GM19395 (cell line): Measurements from ENCODE around the gene SPAG9.

Experiments used
- ATAC-seq: cut with Tn5 transposase; IDR thresholded peaks from one replicate; pipeline ENCODE4 v1.9.1; 2021; ENCODE audit warnings: mild to moderate bottlenecking, moderate library complexity; ENCODE audit not compliant: unreplicated experiment

SPAG9 gene

DNA sequence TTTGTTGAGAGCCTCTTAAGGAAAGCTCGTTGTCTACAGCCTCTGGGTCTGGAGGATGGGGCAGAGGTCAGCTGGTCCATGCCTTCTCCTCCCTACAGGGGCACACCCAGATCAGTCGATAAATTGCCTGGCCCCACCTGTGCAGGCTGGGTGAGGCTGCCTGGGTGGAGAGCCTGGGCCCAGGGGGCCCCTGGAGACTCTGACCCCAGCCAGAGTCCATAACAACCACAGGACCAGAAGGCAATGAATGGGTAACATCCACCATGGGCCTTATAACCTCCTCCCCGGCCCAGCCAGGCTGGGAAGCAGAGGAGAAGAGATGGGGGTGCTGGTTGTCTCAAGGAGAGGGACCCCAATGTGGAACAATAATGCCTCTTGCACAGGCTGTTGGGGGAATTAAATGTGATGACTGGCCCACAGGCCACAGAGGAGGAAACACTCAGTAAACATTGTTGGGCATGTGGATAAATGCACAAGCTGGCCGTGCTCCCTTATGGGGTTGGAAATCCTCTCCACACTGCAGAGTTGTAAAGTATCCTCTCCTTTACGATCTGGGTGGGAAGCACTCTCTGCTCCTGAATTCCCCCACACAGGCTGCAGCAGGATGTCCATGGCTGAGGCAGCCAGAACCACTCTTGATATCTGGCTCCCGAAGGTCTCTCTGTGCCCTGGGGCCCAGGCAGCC, 197.8 kb downstream of the SPAG9 start:
- ATAC-seq, result no peak

DNA sequence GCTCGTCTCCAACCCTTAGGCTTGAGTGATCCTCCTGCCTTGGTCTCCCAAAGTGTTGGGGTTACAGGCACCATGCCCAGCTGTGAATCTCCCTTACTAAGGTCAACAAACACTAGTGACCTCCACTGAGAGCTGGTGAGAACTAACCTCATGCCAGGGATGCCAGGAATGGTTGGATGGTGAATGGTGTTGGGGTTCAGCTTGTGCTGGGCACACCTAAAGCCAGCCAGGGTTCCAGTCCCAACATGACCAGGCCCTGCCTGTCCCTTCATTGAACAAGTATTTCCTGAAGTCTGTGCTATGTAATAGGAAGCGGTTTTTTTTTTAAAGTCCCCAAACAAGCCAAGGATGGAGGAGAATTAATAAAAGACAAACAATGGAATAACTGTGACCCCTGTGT, 198.6 kb downstream of the SPAG9 start:
- ATAC-seq, result no peak

DNA sequence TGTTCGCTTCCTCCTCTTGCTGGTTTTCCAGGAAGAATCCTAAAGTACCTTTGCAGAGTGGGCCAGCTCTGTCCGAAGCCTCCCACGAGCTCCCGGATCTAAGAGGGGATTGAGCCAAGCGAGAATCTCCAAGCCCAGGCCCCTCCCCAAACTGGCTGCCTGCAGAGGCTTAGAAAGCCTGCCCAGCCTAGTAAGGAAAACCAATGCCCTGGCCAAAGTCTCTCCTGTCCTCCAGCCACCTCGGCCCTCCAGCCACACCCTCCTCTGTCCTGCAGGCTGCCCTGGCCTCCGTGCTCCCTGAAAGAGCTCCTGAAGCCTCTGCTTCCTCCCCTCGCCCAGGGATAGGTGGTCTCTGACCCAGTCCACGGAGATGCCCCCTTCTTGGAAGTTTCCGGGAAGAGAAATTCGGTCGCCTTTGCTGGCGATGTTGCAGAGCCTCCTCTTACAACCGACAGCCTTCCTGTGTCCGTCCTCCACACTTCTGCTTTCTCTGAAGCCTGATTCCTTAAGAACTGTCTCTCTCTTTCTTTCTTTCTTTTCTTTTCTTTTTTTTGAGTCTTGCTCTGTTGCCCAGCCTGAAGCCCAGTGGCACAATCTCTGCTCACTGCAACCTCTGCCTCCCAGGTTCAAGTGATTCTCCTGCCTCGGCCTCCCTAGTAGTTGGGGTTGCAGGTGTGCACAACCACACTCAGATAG, 199.6 kb downstream of the SPAG9 start:
- no peak for ATAC-seq

DNA sequence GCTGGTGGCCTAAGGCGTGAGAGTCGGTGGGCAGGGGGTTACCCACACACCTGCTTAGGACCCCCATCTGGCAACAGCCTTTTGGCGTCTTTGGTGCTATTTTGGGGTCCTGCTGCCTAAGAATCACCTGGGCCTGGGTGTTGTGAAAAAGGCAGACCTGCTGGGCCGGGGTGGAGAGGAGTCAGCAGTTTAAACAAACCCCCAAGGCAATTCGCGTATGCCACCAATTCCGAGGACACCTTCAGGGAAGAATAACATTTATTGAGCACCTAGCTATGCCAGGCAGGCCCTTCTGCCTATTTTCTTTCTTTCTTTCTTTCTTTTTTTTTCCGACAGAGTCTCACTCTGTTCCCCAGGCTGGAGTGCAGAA, 200.6 kb downstream of the SPAG9 start:
- no peak for ATAC-seq

DNA sequence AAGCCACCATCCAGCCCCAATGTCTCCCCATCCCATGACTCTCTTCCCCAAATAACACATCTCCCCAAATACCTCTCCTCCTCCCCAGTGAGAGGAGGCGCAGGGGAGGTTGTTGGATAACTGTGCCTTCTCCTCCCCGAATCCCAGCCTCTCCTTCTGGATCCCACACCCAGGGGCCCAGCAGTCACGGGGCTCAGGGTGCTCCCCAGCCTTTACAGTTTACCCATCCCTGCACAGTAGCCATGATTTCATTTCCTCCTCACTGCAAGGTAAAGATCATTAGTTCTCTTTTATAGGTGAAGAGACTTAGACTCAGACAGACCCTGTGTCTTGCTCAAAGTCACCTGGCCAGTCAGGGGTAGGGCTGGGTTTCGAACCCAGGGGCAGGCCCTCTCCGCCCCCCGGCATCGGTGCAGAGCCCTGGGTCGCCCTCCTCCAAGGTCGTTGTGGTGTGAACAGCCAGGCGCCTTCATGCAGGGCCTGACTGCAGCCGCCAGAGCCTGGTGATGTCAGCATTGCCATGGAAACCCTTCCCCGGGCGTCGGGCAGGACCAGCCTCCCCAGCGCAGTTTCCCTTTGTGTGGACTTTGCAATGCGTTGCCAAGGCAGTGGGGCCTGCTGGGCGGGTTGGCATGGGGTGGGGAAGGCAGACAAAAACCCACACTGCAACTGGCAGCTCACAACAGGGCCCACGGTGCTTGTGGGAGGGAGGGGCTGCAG, 201.2 kb downstream of the SPAG9 start:
- ATAC-seq, result no peak

DNA sequence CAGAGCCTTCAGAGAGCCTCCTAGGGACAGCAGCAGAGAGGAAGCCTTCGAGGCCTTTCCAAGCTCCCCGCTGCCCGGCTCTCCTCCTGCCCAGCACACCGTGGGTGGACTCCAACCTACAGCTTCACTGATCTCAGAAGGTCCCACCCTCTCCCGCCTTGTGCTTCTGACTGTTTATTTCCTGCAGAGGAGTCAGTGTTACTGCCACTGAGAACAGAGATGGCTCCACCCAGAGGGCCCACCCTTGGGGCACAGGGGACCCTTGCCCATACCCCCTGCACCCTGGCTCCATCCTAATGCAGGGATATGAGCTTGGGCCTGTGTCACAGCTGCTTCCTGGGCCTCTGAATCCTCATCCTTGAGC, 201.8 kb downstream of the SPAG9 start:
- no peak for ATAC-seq

DNA sequence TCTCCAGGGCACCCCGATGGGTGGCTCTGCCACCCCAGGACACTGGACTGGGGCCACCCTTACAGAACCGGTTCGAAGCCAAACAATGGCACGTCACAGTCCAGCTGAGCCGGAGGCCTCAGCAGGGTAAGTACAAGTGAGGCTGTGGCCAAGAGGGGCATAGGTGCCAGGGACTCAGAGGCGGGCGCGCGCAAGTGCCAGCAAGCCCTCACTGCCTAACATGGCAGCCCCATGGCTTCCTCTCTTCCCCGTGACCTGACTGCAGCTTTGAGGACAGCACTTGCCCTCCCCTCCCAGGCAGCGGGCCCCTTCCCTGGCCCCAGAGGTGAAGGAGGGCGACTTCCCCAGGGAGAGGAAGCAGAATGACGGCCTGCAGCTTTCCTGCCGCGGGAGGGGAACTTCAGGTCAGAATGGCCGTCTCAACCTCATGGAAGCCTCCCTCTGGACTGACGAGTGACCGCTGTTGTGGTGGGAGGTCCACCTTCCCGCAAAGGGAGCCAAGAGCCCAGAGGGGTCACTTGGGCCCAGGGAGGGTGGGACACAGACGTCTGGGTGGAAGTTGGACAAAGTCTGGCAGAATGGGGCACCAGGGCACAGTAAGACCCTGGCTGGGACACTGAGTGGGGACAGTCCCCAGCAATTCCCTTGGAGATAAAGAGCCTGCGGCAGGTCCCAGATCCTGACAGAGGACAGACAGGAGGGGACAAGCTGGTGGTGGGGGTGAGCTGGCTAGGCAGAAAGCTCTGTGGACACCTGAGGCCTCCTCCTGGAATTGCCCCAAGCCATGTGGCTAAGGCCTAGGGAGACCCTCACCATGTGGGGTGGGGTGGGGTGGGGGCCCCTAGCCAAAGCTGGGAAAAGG, 202.4 kb downstream of the SPAG9 start:
- no peak for ATAC-seq

DNA sequence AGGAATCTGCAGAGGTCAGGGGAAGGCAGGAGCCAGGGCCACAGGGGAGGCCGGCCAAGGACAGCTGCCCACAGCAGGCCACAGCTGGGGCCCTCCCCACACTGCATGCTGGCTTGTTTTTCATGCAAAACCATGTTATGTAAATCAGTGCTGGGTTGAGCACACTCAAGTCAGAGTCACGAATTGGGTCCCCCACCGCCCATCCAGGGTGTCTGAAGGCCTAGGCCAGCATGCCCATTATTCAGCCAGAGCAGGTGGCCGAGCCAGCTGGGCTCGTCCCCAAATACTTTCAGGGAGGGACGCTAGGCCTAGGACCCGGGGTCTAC, 203.3 kb downstream of the SPAG9 start:
- no peak for ATAC-seq

DNA sequence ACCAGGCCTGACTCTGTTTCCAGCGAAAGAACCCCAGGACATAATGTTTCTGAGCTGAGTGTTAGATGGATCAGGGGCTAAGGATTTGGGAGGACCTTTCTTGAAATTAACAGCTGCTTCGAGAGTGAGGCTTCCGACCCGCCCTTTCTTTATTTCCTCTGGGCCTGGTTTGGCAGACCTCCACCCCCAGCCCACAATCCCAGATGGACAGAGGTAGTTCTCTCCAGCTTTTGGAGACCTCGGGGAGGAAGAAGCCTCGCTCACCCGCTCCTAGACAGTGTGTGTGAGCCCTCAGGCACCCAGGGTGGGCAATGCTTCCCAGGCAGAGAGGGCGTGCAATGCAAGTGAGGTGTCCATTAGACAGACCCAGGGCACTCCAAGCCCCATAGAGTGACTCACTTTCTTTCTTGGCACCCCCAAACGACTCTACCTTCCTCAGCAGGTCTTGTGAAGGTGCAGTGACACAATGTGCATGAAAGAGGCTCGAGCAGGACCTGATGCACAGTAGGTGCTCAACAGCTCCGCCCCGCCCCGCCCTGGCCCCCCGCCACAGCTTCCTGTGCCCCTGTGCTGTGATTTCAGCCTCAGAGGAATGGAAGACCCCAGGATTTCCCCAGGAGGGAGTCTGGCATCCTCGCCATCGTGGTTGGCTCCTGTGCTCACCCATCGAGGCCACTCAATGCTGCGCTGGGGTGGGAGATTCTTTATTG, 203.8 kb downstream of the SPAG9 start:
- ATAC-seq, result no peak

DNA sequence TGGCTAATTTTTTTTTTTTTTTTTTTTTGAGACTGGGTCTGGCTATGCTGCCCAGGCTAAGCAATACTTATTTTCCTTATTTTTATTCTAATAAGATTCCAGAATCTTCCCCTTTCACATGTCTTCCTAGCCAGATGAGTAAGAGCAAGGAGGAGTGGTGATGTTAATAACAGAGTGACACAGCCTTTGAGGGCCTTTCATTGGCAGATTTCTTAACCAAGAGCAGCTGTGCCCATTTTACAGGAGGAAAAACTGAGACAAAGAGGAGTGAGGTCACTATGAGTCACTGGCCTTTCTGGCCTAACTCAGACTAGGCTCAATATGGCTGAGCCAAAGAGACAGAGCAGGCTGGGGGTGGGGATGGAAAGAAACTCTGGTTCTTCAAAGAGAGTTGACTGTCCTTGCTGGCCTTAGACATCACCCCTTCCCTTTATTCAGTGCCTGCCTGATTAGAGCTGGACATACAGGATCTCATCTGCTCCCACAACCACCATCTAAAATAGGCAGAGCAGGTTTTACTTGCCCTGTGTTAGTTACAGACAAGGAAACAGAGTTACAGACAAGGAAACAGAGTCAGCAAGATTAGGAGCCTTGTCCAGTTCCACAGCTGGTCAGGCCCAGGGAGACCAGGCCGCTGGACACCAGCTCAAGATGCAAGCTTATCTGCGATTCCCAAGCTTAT, 204.5 kb downstream of the SPAG9 start:
- no peak for ATAC-seq

DNA sequence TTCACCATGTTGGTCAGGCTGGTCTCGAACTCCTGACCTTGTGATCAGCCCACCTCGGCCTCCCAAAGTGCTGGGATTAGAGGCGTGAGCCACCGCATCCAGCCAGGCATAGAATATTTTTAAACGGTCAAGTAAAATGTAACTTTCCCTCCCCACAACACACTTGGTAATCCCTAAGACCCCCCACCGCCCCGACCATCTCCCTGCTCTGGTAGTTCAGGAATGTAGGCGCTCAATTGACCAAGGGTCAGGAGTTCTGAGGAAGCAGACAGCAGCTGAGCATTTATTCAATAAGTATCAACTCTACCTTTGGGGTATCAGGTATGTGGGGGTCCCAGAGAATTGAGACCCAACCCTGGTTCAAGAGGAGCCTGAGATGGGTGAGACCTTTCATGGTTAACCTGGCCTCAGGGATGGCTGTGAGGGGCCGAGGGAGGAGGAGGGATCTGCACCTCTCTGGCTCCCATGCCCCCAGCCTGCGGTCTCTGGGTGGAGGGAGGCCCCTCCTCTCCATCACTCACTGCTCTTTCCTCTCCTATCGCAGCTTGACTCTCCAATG, 206.1 kb downstream of the SPAG9 start:
- ATAC-seq, result no peak

DNA sequence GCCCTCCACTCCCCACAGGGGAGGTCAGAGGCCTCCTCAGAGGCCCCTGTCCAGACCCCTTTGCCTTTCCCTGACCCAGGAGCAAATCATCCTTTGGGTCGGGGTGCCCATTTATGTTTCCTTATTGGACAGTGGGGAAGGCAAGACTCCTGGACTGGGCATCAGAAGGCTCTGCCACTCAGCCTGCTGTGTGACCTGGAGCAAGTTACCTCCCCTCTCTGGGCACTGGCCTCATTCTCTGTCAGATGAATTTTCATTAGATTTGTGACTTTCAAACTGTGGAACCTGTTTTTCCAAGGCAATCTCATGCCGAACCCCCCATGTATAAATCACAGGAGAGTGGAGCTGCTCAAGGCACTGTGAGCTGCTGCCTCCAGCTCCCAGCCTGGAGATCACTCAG, 207.5 kb downstream of the SPAG9 start:
- no peak for ATAC-seq
